ENCODE data around the gene FEM1C. TPM values are rescaled to one million over a fixed set of nuclear protein-coding genes. Genes with fewer than 3 reads are reported as not detected.

FEM1C gene
- total and polyA plus RNA-seq, 2 donors from 2014 or later = 4.3 to 18.6 TPM

DNA sequence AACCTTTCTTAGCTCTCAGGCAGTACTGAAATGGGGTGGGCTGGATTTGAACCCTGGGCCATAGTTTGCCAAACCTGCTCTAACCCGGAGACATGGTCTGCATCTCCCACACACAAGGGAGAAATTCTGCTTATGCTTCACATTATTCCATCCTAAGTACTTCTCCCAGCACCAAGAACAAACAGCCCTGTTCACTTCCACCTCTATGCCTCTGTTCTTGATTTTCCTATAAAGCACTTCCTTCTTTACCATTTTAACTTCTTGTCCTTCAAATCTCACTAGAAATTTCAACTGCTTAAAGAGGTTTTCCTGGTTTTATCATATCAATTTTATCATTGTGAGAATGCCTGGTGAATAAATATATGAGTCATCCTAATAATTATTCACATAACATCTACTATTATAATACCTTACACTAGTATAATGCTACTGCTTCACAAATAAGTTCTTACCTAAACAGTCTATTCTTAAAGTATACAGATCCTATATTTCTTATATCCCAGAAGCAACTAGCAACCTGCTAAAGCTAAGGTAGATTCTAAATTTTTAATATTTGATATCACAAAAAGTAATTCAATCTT, 12.7 kb downstream of the FEM1C start:
- no peaks in the 10 kb centered on the region for H3K9me3 ChIP-seq (ENCODE audit: control insufficient read depth in 2 of 3, insufficient read depth in 1 of 3, low read length in 3 of 3)
- TF ChIP-seq, protein P1, sequence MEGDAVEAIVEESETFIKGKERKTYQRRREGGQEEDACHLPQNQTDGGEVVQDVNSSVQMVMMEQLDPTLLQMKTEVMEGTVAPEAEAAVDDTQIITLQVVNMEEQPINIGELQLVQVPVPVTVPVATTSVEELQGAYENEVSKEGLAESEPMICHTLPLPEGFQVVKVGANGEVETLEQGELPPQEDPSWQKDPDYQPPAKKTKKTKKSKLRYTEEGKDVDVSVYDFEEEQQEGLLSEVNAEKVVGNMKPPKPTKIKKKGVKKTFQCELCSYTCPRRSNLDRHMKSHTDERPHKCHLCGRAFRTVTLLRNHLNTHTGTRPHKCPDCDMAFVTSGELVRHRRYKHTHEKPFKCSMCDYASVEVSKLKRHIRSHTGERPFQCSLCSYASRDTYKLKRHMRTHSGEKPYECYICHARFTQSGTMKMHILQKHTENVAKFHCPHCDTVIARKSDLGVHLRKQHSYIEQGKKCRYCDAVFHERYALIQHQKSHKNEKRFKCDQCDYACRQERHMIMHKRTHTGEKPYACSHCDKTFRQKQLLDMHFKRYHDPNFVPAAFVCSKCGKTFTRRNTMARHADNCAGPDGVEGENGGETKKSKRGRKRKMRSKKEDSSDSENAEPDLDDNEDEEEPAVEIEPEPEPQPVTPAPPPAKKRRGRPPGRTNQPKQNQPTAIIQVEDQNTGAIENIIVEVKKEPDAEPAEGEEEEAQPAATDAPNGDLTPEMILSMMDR (IDR thresholded peaks at IDR 0.05; ENCODE audit: borderline replicate concordance, extremely low read depth, insufficient read depth) = no peak
- no peaks in the 10 kb centered on the region for H3K27me3 ChIP-seq (ENCODE audit: control insufficient read depth, insufficient read depth, low read length)
- H3K27ac ChIP-seq (ENCODE audit: low read depth in 2 of 2, low read length in 2 of 2) = no peak overlapping the region
- intact Hi-C loops (cut with DNase I) = no loop called here
- DNase-seq (no peak), FAIRE-seq (no peak)
- H3K9ac ChIP-seq (ENCODE audit: low read length in 3 of 3) = no peak overlapping the region
- no peaks in the 10 kb centered on the region for H3K36me3 ChIP-seq (ENCODE audit: control insufficient read depth in 2 of 3, insufficient read depth in 3 of 3, low read length in 3 of 3)
- H3K4me3 ChIP-seq (ENCODE audit: low read length in 3 of 3) = no peak overlapping the region
- H3K4me1 ChIP-seq (ENCODE audit: control insufficient read depth in 2 of 3, insufficient read depth in 2 of 3, low read depth in 1 of 3, low read length in 3 of 3) = no peaks in the 10 kb centered on the region

DNA sequence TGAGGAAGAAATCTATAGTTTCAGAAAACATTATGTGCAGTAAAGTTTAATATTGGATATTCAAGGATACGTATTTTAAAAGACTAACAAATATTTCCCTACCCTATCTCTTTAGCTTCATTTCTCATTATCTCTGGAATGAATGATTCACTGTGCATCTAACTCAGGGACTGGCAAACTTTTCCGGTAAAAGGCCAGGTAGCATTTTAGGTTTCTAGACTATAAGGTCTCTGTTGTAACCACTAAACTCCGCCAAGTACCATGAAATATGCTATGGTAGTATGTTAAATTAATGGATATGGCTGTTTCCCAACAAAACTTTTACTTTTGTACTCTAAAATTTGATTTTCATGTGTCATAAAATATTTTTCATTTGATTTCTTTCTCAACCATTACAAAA, 13.2 kb downstream of the FEM1C start:
- H3K4me1 ChIP-seq (ENCODE audit: control insufficient read depth in 2 of 3, insufficient read depth in 2 of 3, low read depth in 1 of 3, low read length in 3 of 3) = peaks cover 0 to 2% (median 0%) of the 10 kb centered on the region in 3 donors
- FAIRE-seq = no peak
- H3K4me3 ChIP-seq (ENCODE audit: low read length in 3 of 3) = no peak overlapping the region
- no peak overlapping the region for H3K27ac ChIP-seq (ENCODE audit: low read depth in 2 of 2, low read length in 2 of 2)
- H3K9me3 ChIP-seq (ENCODE audit: control insufficient read depth in 2 of 3, insufficient read depth in 1 of 3, low read length in 3 of 3) = no peaks in the 10 kb centered on the region
- no peak for DNase-seq
- H3K27me3 ChIP-seq (ENCODE audit: control insufficient read depth, insufficient read depth, low read length) = no peaks in the 10 kb centered on the region
- TF ChIP-seq, protein P1 (IDR thresholded peaks at IDR 0.05; ENCODE audit: borderline replicate concordance, extremely low read depth, insufficient read depth) = no peak
- H3K9ac ChIP-seq (ENCODE audit: low read length in 3 of 3) = no peak overlapping the region
- no peaks in the 10 kb centered on the region for H3K36me3 ChIP-seq (ENCODE audit: control insufficient read depth in 2 of 3, insufficient read depth in 3 of 3, low read length in 3 of 3)
- intact Hi-C loops (cut with DNase I) = no loop called here

DNA sequence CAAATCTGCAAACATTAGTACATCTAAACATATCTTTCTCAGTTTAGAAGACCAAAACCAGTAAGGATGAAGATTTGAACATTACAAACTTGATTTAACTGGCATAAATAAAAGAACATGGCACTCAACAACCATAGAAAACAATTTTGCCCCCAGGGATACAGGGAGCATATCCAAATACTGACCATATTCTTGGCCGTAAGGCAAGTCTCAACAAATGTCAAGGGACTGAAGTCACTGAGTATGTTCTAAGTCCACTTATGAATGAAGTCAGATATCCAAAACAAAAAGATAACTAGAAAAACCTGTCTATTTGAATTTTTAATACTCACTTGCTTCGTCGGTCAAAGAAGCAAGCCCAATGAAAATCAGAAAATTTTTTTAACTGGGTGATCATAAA, 14.1 kb downstream of the FEM1C start:
- no peak for DNase-seq
- intact Hi-C loops (cut with DNase I) = no loop called here

More for the DNA sequence above, 14.1 kb downstream of the FEM1C start:
- Histone ChIP-seq H3K9ac (ENCODE audit: low read length in 3 of 3) (no peak overlapping the region), H3K4me3 (ENCODE audit: low read length in 3 of 3) (no peak overlapping the region), H3K27me3 (ENCODE audit: control insufficient read depth, insufficient read depth, low read length) (no peaks in the 10 kb centered on the region), H3K4me1 (ENCODE audit: control insufficient read depth in 2 of 3, insufficient read depth in 2 of 3, low read depth in 1 of 3, low read length in 3 of 3) (peaks cover 0 to 2% (median 0%) of the 10 kb centered on the region in 3 donors), H3K27ac (ENCODE audit: low read depth in 2 of 2, low read length in 2 of 2) (no peak overlapping the region), H3K9me3 (ENCODE audit: control insufficient read depth in 2 of 3, insufficient read depth in 1 of 3, low read length in 3 of 3) (no peaks in the 10 kb centered on the region), H3K36me3 (ENCODE audit: control insufficient read depth in 2 of 3, insufficient read depth in 3 of 3, low read length in 3 of 3) (no peaks in the 10 kb centered on the region)
- TF ChIP-seq, protein P1 (IDR thresholded peaks at IDR 0.05; ENCODE audit: borderline replicate concordance, extremely low read depth, insufficient read depth) = no peak
- no peak for FAIRE-seq
